HG03108 (cell line): ENCODE results near the gene RAI1.
"Not testable (repeated sequence)": the region's sequence is repeated elsewhere in the genome, so short reads cannot be mapped to it uniquely, and the experiment has no call there.

Experiments
- ATAC-seq: cut with Tn5 transposase; IDR thresholded peaks from one replicate; pipeline ENCODE4 v1.9.1; 2021; ENCODE audit warnings: moderate library complexity; ENCODE audit not compliant: unreplicated experiment

RAI1 gene, protein sequence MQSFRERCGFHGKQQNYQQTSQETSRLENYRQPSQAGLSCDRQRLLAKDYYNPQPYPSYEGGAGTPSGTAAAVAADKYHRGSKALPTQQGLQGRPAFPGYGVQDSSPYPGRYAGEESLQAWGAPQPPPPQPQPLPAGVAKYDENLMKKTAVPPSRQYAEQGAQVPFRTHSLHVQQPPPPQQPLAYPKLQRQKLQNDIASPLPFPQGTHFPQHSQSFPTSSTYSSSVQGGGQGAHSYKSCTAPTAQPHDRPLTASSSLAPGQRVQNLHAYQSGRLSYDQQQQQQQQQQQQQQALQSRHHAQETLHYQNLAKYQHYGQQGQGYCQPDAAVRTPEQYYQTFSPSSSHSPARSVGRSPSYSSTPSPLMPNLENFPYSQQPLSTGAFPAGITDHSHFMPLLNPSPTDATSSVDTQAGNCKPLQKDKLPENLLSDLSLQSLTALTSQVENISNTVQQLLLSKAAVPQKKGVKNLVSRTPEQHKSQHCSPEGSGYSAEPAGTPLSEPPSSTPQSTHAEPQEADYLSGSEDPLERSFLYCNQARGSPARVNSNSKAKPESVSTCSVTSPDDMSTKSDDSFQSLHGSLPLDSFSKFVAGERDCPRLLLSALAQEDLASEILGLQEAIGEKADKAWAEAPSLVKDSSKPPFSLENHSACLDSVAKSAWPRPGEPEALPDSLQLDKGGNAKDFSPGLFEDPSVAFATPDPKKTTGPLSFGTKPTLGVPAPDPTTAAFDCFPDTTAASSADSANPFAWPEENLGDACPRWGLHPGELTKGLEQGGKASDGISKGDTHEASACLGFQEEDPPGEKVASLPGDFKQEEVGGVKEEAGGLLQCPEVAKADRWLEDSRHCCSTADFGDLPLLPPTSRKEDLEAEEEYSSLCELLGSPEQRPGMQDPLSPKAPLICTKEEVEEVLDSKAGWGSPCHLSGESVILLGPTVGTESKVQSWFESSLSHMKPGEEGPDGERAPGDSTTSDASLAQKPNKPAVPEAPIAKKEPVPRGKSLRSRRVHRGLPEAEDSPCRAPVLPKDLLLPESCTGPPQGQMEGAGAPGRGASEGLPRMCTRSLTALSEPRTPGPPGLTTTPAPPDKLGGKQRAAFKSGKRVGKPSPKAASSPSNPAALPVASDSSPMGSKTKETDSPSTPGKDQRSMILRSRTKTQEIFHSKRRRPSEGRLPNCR (N-terminal part only)

DNA sequence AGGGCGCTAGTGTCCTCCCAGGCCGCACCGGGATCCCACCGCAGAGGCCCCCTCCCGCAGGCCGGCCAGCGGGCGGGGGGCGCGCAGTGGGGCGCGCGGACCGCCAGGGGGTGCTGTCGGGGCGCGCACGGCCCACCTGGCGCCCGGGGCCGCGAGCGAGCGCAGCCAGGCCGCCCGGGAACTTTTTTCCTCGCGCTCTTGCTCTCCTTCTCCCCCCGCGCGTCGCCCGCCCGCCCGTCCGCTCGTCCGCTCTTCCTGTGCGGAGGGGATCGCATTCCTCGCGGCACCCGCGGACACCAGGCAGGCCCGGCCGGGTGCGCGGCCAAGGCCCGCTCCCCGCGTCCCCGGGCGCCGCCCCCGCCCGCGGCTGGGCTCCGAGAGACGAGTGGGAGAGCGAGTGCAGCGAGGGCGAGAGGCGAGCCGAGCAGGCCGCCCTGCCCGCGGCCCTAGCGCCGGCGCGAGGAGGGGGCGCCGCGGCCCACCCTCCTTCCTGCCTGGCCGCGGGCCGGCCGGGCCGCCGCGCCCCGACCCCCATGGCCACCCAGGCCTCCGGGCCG, at the start of gene RAI1:
Gene RAI1 (plus strand): TSS at position 272 of the 557 bp plus-strand sequence. CDS start 111,491 bp downstream, outside the sequence.
- ATAC-seq: peak; percentile 39

DNA sequence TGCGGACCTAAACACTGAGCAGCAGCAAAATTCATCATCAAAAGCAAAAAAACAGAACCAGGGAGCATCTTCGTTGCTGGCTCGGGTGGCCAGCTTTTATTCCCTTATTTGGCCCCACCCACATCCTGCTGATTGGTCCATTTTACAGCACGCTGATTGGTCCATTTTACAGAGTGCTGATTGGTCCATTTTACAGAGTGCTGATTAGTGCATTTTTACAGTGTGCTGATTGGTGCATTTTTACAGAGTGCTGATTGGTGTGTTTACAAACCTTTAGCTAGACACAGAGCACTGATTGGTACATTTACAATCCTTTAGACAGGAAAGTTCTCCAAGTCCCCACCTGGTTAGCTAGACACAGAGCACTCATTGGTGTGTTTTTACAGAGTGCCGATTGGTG, 48.6 kb upstream of the RAI1 start:
- ATAC-seq: not testable (repeated sequence)

DNA sequence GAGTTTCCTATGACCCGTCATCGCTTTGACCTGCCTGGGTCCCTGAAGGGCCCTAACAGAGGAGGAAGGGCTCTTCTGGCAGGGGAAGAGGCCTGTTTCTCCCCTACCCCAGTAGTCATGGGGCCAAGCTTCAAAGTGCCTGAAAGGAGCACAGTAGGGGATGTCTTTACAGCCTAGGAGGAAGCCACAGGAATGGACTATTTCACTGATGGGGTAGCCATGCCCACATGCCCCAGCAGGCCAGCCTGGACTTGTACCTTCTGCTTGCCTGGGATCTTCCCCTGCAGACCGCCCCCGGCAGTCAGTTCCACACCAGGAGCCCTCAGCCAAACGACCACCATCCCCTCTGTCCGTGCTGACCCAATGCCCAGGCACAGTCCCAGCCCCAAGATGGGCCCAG, 47.9 kb upstream of the RAI1 start:
- no peak for ATAC-seq

DNA sequence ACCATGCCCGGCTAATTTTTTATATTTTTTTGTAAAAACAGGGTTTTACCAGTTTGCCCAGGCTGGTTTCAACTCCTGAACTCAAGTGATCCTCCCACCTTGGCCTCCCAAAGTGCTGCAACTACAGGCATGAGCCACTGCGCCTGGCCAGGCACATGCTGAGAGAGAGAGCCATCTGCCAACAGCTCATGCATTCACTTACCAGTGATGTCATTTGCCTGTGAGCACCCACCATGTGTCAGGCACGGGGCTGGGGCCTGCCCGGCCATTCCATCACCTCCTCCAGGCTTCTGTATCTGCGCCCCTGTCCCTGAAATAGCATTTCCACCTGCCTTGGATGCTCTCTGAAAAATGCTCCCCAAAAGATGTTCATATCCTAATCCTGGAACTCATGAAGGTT, 46.1 kb upstream of the RAI1 start:
- no peak for ATAC-seq

DNA sequence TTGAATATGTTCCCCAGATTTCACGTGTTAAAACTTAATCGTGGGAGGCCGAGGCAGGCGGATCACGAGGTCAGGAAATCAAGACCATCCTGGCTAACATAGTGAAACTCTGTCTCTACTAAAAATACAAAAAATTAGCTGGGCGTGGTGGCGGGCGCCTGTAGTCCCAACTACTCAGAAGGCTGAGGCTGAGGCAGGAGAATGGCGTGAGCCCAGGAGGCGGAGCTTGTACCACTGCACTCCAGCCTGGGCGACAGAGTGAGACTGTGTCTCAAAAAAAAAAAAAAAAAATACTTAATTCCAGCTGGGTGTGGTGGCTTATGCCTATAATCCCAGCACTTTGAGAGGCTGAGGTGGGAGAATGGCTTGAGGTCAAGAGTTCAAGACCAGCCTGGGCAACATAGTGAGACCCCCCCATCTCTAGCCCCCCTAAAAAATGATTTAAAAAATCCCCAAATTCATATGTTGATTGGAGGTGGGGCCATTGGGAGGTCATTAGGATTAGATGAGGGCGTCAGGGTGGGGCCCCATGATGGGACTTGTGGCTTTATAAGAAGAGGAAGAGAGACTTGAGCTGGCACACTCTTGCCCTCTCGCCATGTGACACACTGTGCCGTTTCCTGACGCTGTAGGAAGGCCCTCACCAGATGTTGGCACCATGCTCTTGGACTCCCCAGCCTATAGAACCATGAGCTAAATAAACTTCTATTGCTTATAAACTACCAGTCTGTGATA, 45.6 kb upstream of the RAI1 start:
- ATAC-seq: not testable (repeated sequence)

DNA sequence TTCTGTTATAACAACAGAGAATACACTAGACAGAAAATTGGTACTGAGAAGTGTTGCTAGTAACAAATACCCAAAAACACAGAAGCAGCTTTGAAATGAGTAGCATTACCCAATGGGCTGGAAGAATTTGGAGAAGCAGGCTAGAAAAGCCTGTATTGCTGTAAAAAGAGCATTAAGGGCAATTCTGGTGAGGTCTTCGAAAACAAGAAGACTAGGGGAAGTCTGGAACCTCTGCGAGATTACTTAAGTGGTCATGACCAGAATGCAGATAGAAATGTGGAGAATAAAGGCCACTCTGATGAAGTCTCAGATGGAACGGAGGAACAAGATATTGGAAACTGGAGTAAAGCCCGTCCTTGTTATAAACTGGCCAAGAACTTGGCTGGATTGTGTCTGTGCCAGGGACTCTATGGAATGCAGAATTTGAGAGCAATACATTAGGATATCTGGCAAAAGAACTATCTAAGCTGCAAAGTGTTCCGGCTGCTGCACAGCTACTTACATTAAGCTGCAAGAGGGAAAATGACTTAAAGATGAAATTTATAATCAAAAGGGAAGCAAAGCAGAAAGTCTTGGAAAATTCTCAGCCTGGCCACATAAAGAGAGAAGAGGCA, 44.9 kb upstream of the RAI1 start:
- ATAC-seq: no peak

DNA sequence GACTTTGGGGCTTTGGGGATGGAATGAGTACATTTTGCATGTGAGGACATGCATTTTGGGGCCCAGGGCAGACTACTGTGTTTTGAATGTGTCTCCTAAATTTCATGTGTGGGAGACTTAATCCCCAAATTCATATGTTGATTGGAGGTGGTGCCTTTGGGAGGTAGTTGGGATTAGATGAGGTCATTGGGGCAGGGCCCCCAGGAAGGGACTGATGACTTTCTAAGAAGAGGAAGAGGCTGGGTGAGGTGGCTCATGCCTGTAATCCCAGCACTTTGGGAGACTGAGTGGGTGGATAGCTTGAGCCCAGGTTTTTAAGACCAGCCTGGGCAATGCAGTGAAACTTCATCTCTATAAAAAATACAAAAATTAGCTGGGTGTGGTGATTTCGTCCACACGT, 42.8 kb upstream of the RAI1 start:
- no peak for ATAC-seq

DNA sequence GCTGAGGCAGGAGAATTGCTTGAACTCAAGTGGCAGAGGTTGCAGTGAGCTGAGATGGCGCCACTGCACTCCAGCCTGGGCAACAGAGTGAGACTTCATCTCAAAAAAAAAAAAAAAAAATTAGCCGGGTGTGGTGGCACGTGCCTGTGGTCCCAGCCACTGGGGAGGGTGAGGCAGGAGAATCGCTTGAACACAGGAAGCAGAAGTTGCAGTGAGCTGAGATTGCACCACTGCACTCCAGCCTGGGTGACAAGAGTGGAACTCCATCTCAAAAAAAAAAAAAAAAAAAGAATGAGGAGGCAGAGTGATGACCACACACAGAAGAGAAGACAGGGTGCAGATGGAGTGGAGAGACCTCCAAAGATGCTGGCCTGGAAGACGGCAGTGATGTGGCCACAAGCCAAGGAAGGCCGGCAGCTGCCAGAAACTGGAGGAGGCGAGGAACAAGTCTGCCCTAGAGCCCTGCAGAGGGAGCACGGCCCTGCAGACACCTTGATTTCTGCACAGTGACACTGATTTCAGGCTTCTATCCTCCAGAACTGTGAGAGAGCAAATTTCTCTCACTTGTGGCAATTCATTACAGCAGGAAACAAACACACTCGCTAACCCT, 41.5 kb upstream of the RAI1 start:
- not testable (repeated sequence) for ATAC-seq

DNA sequence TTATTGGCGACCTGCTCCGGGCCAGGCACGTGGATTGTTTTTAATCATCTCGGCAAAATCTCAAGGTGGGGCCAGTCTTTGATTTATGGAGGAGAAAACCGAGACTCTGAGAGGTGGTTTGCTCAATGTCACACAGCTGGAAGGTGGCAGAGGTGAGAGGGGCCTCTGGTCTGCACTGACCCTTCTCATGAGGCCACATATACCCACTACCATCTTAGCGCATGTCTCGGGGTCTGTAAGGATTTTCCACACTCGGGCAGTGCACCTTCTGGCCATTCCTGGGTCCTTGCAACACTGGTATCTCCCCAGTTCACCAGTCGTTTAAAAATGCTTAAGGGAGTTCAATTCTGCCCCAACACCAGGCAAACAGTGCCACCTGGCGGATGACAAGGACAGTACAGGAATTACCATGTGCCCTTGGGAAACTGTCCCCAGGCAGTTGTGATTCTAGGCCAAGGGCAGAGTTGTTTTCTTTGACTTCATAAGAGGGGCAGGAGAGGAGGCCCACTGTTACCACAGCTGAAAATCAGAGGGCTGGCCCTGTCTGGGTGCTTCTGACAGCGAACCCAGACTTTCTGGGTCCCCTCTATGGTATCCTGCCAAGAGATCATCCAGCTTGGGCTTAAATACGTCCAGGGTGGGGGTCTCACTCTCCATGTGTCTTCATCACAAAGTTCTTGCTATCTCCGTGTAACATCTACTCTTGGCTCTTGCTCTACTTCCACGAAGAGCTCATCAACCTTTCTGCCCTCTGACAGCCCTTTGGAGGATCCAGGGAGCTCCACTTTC, 39.4 kb upstream of the RAI1 start:
- ATAC-seq: no peak

DNA sequence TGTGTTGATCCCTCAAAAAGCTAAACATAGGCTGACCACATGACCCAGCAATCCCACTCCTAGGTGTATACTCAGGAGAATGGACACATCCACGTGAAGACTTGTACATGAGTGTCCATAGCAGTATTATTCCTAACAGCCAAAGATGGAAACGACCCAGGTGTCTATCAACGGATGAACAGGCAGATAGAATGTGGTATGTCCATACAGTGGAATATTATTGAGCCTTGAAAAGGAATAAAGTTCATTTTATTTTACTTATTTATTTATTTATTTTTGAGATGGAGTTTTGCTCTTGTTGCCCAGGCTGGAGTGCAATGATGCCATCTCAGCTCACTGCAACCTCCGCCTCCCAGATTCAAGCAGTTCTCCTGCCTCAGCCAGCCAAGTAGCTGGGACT, 36.1 kb upstream of the RAI1 start:
- ATAC-seq: not testable (repeated sequence)

DNA sequence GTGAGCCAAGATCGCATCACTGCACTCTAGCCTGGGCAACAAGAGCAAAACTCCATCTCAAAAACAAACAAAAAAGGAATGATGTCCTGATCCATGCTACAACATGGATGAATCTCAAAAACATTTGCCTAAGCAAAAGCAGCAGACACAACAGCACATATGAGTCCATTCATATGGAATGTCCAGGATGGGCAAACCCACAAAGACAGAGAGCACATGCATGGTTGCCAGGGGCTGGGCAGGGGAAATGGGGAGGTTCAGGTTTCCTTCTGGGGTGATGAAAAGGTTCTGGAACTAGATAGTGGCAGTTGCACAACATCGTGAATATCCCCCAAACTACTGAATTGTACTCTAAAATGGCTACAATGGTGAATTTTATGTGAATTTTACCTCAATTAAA, 35.3 kb upstream of the RAI1 start:
- ATAC-seq: no peak

DNA sequence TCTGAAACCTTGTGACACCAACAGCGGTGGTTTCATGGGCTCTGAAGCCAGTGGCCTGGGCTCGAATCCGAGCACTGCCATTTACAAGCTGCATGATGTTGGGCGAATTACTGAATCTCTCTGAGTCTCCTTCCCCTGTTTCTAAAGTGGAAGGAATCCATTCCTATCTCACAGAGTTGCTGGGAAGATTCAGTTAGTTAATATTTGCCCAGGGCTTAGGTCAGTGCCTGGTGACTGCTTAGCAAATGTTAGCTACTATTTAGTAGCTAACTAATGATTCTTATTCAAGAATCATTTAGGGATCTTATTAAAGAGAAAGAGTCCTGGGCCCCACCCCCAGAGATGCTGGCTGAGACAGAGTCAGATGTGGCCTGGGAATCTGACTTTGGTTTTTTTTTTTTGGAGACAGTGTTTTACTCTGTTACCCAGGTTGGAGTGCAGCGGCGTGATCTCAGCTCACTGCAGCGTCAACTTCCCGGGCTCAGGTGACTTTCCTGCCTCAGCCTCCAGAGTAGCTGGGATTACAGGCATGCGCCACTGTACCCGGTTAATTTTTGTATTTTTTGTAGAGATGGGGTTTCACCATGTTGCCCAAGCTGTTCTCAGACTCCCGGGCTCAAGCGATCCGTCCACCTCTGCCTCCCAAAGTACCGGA, 33.6 kb upstream of the RAI1 start:
- no peak for ATAC-seq

DNA sequence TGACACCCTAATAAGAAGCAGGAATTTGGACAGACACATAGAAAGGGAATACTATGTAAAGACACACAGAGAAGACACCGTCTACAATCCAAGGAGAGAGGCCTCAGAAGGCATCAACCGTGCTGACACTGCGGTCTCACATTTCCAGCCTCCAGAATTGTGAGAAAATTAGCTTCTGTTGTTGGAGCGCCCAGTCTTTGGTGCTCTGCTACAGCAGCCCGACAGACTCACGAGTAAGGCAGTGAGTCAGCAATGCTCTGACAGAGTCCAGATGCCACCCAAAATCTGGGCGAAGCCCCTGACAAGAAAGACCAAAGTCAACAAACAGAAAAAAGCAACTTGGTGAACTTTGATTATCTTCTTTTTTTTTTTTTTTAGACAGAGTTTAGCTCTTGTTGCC, 32.5 kb upstream of the RAI1 start:
- no peak for ATAC-seq

DNA sequence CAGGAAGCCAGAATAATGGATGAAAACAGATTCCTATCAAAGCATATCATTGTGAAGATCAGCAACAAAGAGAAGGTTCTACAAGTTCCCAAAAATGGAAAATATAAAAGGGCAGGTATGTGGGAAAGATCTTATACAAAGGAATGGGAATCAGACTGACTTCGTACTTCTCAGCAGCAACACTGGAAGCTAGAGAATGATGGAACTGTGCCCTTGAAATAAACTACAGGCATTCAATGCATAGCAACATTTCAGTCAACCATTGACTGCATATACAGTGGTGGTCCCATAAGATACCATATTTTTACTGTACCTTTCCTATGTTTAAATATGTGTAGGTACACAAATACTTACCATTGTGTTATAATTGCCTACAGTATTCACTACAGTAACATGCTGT, 30.3 kb upstream of the RAI1 start:
- no peak for ATAC-seq

DNA sequence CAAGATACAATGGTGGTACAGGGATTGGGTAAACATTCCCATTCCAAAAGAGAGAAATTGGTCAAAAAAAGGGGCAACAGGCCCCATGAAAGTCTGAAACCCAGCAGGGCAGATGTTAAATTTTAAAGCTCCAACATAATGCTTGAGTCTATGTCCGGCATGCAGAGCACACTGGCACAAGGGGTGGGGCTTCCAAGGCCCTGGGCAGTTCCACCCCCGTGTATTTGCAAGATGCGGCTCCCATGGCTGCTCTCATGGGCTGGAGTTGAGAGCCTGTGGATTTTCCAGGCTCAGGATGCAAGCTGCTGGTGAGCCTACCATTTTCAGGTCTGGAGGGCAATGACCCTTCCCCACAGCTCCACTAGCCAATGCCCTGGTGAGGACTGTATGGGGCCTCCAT, 27.9 kb upstream of the RAI1 start:
- no peak for ATAC-seq

DNA sequence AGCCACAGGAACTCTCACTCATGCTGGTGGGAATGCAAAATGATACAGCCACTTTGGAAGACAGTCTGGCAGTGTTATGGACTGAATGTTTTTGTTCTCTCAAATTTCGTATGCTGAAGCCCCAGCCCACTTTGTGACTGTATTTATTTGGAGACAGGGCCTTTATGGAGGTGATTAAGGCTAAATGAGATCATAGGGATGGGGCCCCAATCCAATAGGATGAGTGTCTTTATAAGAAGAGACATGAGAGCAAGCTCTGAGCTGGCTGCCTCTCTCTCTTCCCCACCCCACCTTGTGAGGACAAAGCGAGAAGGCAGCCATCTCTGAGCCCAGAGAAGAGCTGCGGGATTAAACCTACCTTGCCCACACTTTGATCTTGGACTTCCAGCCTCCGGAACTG, 21.9 kb upstream of the RAI1 start:
- ATAC-seq: no peak

DNA sequence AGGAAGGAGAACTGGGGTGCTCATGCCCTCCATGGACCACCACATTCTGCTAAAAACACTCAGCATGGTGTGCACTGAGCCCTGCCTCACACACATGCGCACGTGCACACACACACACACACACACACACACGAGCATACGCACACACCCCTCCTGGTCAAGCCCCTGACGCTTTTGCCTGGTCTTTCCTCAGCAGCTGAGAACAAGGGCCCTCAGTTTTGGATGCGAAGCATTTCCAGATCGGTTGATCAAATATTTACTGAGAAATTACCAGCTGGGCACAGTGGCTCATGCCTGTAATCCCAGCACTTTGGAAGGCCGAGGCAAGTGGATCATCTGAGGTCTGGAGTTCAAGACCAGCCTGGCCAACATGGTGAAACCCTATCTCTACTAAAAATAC, 20.1 kb upstream of the RAI1 start:
- no peak for ATAC-seq

DNA sequence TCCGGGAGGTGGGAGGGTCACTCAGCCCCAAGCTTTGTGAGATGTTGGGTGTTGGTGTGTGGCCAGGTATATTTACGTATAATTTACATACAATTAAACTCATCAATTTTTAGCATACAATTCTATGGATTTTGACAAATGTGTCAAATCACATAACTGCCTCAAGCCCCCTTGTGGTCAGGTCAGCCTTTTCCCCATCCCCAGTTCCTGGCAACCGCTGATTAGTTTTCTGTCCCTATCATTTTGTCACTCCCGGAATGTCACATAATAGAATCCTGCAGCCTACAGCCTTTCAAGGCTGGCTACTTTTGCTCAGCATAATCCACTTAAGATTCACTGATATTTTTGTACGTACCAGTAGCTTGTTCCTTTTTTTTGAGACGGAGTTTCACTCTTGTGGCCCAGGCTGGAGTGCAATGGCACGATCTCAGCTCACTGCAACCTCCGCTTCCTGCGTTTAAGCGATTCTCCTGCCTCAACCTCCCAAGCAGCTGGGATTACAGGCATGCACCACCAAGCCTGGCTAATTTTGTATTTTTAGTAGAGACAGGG, 19.3 kb upstream of the RAI1 start:
- no peak for ATAC-seq
